Panc1 (cell line): ENCODE measurements around the gene MED8.

Experiments
- TCF7L2 ChIP-seq: IDR thresholded peaks from 2 replicates; pipeline ENCODE4 v1.6.1; 2011; ENCODE audit warnings: mild to moderate bottlenecking, low read depth, low read length, inconsistent platforms
- TF ChIP-seq, protein P1 (sequence below): fragments of 450-650 bp; IDR thresholded peaks from 2 replicates; pipeline ENCODE4 v1.5.1; 2017; ENCODE audit warnings: mild to moderate bottlenecking
- TF ChIP-seq, protein P2 (sequence below), 2 experiments: IDR thresholded peaks; 2 replicates each; pipeline ENCODE4 v1.6.1; 2011 to 2012; ENCODE audit warnings: low read depth in 2 of 2, control low read depth in 1 of 2, low read length in 1 of 2, mild to moderate bottlenecking in 1 of 2, moderate library complexity in 1 of 2; ENCODE audit not compliant: insufficient read depth in 1 of 2

DNA sequence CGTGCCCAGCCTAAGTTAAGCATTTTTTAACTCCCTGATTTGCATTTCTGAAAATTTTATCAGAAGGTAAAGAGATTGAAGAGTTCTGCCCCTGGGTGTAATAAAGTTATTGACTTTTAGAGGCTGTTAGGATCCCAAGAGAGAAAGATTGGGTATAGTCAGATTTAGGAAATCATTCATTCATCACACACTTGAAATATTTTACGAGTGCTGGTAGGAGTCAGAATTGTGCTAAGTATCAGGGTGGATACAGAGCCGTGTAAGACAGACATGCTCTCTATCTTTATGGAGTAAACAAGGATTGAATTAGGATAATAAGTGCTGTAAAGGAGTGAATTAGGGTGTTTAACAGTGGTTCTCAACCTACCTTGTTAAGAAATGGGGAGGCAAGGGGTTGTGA, 3.1 kb upstream of the MED8 start:
- TF ChIP-seq, protein P1, sequence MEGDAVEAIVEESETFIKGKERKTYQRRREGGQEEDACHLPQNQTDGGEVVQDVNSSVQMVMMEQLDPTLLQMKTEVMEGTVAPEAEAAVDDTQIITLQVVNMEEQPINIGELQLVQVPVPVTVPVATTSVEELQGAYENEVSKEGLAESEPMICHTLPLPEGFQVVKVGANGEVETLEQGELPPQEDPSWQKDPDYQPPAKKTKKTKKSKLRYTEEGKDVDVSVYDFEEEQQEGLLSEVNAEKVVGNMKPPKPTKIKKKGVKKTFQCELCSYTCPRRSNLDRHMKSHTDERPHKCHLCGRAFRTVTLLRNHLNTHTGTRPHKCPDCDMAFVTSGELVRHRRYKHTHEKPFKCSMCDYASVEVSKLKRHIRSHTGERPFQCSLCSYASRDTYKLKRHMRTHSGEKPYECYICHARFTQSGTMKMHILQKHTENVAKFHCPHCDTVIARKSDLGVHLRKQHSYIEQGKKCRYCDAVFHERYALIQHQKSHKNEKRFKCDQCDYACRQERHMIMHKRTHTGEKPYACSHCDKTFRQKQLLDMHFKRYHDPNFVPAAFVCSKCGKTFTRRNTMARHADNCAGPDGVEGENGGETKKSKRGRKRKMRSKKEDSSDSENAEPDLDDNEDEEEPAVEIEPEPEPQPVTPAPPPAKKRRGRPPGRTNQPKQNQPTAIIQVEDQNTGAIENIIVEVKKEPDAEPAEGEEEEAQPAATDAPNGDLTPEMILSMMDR: no peak
- TF ChIP-seq TCF7L2: no peak
- TF ChIP-seq, protein P2, sequence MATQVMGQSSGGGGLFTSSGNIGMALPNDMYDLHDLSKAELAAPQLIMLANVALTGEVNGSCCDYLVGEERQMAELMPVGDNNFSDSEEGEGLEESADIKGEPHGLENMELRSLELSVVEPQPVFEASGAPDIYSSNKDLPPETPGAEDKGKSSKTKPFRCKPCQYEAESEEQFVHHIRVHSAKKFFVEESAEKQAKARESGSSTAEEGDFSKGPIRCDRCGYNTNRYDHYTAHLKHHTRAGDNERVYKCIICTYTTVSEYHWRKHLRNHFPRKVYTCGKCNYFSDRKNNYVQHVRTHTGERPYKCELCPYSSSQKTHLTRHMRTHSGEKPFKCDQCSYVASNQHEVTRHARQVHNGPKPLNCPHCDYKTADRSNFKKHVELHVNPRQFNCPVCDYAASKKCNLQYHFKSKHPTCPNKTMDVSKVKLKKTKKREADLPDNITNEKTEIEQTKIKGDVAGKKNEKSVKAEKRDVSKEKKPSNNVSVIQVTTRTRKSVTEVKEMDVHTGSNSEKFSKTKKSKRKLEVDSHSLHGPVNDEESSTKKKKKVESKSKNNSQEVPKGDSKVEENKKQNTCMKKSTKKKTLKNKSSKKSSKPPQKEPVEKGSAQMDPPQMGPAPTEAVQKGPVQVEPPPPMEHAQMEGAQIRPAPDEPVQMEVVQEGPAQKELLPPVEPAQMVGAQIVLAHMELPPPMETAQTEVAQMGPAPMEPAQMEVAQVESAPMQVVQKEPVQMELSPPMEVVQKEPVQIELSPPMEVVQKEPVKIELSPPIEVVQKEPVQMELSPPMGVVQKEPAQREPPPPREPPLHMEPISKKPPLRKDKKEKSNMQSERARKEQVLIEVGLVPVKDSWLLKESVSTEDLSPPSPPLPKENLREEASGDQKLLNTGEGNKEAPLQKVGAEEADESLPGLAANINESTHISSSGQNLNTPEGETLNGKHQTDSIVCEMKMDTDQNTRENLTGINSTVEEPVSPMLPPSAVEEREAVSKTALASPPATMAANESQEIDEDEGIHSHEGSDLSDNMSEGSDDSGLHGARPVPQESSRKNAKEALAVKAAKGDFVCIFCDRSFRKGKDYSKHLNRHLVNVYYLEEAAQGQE (IDR thresholded peaks at IDR 0.05; ENCODE audit: insufficient read depth in 1 of 2, low read depth in 2 of 2, low read length in 1 of 2): no peak
